ENCODE results near the gene LCORL.
A peak's percentile ranks its signal among the peaks of the same experiment; 100 is the strongest.
"Not testable (repeated sequence)": the region's sequence is repeated elsewhere in the genome, so short reads cannot be mapped to it uniquely, and the experiment has no call there.

Gene LCORL

GRCh38 chr4:18014269-18014668 lies 7.3 kb downstream of the LCORL start:
- no peak for DNase-seq

DNA sequence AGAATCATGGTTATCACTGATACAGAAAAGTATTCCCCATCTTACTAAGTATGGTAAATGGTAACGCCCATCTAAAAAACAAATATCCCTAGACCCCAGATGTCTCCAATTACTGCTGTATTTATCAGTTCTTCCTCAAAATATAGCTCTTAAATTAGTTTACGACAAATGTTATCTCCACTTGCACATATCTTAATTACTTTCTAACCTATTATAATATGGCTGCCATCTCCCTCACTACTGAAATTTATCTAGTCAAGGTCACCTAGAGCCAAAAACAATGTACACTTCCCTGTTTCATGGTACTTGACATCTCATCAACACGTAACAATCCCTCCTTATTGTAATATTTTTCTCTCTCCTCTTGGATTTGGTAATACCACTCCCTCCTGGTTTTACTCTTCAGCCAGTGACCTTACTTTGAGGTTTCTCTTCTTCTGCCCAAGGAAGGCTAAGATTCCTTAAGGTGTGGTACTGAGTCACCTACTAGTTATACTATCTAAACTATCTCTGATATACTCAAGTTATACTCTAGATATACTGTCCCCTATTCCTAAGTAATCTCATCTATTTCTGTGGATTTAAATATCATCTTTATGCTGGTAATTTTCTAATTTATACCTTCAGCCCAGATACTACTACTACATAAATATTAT lies 8.6 kb downstream of the LCORL start:
- no peak for DNase-seq

- no peak for DNase-seq
Measured at GRCh38 chr4:18012134-18012806, 9.3 kb downstream of the LCORL start.

DNA sequence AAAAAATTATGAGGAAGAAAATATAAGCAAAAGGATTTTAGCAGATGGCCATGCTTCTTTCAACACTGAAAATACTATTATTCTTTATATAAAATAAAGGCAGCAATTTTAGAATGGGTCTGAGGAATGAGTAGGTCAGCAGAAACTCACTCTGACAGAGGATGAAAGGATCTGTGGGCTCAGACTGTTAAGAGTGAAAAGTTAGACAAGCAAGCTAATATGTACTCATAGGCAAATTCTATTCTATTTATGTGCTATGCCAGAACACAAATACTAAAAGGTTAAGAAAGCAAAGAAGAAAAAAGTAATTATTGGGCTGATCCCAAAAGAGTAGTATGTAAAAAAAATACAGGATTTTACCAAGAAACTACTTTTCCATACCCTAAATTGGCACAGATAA lies 13.9 kb downstream of the LCORL start:
- DNase-seq: no peak

DNA sequence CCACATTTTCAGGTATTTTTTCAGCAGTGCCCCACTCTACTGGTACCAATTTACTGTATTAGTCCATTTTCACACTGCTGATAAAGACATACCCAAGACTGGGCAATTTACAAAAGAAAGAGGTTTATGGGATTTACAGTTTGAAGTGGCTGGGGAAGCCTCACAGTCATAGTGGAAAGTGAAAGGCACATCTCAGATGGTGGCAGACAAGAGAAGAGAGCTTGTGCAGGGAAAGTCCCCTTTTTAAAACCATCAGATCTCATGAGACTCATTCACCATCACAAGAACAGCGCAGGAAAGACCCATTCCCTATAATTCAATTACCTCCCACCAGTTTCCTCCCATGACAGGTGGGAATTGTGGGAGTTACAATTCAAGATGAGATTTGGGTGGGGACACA lies 15.1 kb downstream of the LCORL start:
- DNase-seq: not testable (repeated sequence)

GRCh38 chr4:17997129-17997528 lies 24.4 kb downstream of the LCORL start:
- no peak for DNase-seq

DNA sequence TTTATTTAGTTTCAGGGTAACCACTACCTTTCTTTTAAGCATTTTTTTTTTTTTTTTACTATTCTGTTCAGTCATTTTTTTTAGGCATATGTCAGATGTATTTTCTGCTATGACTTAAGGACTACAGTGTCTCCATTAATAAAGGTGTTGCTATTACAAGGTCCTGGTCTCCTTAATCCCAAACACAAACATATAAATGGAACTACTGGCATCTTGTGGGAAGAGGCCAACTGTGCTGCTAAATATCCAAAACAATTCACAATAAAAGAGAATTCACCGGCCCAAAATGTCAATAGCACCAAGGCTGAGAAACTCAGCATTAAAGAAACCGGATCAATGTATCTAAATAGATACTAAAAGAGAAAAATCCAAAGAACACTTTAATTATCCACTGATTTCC lies 26.4 kb downstream of the LCORL start:
- no peak for DNase-seq

- no peak for DNase-seq
Measured at GRCh38 chr4:17985832-17986231, 35.7 kb downstream of the LCORL start.

GRCh38 chr4:17981063-17981462 lies 40.5 kb downstream of the LCORL start:
- DNase-seq: no peak

DNA sequence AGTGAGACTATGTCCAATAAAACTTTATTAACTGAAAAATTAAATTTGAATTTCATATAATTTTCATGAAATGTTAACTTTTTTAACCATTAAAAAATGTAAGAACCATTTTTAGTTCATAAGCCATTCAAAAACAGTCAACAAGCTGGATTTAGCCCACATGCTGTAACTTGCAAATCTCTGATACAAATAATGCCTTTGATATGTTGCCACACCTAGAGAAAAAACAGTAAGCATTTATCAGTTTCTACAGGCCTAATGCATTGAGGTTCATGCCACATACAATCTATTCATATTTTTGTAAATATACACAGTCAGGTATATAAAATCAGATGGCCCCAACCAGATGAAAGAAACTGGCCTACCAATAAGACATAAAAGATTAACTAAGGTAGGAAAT lies 52.8 kb downstream of the LCORL start:
- DNase-seq: no peak

GRCh38 chr4:17967078-17967477 lies 54.5 kb downstream of the LCORL start:
- no peak for DNase-seq

DNA sequence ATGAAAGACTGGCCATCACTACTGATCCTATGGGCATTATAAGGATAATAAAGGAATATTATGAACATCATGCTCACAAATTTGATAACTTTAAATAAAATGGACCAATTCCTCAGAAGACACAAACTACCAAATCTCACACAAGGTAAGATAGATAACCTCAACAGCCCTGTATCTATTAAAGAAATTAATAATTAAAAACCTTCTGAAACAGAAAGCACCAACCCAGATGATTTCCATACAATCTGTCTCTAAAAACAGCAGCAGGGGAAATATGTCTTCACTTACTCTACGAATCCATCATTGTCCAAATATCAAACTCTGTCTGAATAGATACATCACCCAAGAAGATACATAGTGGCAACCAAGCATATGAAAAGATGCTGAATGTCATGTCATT lies 55.2 kb downstream of the LCORL start:
- DNase-seq: no peak

DNA sequence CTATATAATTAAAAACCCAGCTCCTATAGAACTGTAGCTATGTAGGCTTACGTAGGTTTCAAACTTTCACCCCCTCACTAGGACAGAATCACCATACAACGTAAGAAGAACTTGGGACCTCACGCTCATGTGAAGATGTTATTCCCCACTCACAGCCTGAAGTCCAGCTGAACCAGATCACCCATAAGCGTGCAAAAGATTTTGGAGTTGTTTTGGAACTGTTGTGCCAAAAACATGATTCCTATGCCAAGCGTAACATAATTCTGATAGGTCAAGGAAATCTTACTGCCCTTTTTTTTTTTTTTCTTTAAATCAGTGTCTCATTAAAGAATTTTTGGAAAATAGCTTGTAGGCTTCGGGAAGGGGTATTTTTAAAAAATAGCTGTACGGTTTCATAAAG lies 57.0 kb downstream of the LCORL start:
- no peak for DNase-seq

DNA sequence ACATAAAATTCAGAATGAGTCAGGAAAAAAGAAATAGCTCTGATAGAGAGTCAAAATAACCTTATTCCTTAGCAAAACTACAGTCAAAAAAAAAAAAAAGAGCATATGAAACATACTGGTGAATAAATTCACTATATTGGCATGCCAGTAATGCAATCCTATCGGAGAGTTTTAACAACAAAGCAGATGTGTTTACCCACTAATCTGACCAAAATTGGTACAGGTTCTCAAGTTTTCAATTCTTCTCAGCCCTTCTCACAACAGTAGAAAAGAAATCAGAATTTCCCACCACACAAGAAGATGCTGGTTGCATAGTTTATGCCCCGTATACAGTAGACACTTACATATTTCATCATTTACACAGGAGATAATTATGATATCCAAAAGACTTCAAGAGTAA lies 59.4 kb downstream of the LCORL start:
- no peak for DNase-seq

- no peak for DNase-seq
Measured at GRCh38 chr4:17961249-17961648, 60.3 kb downstream of the LCORL start.

- no peak for DNase-seq
Measured at GRCh38 chr4:17958181-17958580, 63.4 kb downstream of the LCORL start.

DNA sequence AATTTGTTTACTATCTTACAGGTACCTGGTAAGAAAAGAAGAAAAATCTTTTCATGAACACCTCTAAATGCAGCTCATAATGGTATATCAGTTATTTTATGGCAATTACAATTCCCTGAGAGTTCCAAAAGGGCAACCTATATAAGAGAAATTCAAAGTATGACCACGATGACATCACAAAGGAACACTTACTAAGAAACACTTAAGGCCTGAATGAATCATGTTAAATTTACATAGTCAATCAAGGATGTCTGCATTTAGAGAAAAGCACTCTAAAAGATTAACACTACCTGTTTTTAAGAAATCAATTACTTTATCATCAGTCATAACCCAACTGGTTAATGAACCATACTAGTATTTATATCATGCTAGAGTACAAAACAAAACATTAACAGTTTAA lies 63.9 kb downstream of the LCORL start:
- peak; percentile 8 for DNase-seq

DNA sequence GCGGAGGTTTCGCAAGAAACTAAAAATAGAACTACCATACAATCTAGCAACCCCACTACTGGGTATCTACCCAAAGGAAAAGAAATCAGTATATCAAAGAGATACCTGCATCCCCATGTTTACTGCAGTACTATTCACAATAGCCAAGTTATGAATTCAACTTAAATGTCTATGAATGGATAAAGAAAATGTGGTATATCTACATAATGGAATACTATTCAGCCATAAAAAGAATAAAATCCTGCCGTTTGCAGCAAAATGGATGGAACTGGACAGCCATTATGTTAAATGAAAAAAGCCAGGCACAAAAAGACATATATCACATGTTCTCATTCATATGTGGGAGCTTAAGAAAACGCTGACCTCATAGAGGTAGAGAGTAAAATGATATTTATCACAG lies 65.3 kb downstream of the LCORL start:
- no peak for DNase-seq

DNA sequence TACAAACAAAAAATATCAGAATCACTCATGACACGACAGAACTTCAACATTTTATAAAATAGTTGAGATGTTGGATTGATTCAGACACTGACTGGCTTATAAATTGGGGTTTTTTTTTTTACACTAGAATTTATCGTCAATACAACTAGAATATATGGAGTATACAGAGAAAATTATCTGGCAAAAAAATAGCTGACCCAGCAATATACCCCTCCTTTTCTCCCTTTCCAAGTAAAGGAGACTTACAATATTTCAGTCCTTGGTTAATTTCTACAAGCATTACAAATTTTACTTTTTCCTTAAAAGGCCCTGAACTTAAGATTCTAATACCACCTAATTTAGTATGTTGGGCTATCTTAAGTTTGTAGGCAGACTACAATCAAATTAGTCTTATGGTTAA lies 76.3 kb downstream of the LCORL start:
- no peak for DNase-seq

- DNase-seq: no peak
Measured at GRCh38 chr4:17941731-17942130, 79.8 kb downstream of the LCORL start.

GRCh38 chr4:17939054-17939453 lies 82.5 kb downstream of the LCORL start:
- DNase-seq: no peak

DNA sequence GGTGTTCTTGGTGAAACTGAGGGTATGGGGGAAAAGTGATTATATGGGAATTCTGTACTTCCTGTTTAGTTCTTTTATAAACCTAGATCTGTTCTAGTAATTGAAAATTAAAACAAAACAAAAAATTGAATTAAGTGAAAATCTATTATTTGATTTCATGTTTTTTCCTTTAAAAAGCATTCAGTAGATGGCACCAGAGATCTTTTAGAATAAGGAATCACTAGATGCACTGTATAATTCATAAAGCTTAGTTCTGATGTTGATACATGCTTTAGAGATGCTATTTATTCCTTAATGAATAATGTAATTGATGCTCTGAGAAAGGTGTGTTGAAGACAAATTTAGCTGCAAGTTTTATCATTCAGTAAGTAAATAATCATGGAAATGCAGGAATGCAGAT lies 87.3 kb downstream of the LCORL start:
- DNase-seq: no peak

DNA sequence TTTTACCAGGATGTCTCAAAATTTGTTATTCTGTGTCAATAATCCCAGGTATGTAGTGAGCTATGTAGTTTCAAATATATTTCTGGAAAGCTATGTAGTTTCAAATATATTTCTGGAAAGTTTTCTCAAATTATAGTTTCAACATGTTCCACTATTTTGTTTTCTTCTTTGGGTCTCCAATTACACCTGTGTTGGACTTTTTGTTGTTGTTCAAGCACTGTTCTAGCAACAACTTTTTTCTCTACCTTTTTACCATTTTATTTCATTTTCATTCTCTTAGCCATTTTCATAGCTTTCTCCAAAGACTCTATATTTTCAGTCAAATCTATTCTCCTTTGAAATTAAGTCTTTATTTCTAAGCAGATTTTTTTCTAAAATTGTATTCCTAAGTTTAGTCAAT lies 88.4 kb downstream of the LCORL start:
- no peak for DNase-seq

DNA sequence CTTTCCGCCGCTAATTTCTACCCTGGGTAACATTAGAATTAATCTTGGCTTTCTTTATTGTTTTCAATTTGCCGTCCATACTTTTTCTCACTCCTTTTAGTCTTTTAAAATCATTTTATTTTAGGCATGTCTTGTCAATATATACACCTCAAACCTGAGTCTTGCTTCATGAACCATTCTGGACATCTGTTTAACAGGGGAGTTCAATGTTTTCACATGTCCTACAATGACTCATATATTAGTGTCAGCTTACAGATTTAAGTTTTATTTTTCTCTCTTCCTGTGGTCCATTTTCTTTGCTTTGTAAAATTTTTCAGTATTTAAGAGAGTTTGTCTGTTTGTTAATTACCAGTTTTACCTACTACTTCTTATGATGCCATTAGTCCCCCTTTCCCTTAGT lies 89.5 kb downstream of the LCORL start:
- no peak for DNase-seq

- no peak for DNase-seq
Measured at GRCh38 chr4:17930256-17930655, 91.3 kb downstream of the LCORL start.

All from kidney glomerular epithelial cell (primary cell).